Measurements from ENCODE around the gene ST8SIA5. TPM values are rescaled to one million over a fixed set of nuclear protein-coding genes. Genes with fewer than 3 reads are reported as not detected.

Gene ST8SIA5
- total and polyA plus RNA-seq, 8 donors, result 0.03 to 1.4 (median 0.19) TPM; not detected in 4

- DNase-seq, result no peak
- no peaks in the 10 kb centered on the region for H3K36me3 ChIP-seq
- peaks cover 0 to 3% (median 0%) of the 10 kb centered on the region in 4 donors for H3K9me3 ChIP-seq
- 72 to 85% (median 77%) methylated on average over 2 of the region's 2 CpGs for WGBS, 5 donors
- no peak overlapping the region for H3K27ac ChIP-seq
- H3K27me3 ChIP-seq, result peaks cover 0 to 12% (median 0%) of the 10 kb centered on the region in 3 donors
- no peak overlapping the region for H3K4me3 ChIP-seq
- TF ChIP-seq EP300 (IDR thresholded peaks at IDR 0.05) (no peak), POLR2AphosphoS5 (IDR thresholded peaks at IDR 0.05) (no peak), CTCF (IDR thresholded peaks at IDR 0.05) (no peak), POLR2A (IDR thresholded peaks at IDR 0.05) (no peak)
- intact Hi-C loops (cut with DNase I; ENCODE audit: low total_unique reads), result no loop called here
- no peaks in the 10 kb centered on the region for H3K4me1 ChIP-seq
These were observed 8.4 kb downstream of the ST8SIA5 start for GRCh38 chr18:46748466-46748865.

- Histone ChIP-seq H3K27me3 (peaks cover 0 to 7% (median 0%) of the 10 kb centered on the region in 3 donors), H3K9me3 (peaks cover 0 to 16% (median 6%) of the 10 kb centered on the region in 4 donors), H3K4me3 (no peak overlapping the region), H3K36me3 (no peaks in the 10 kb centered on the region), H3K4me1 (no peaks in the 10 kb centered on the region), H3K27ac (no peak overlapping the region)
- intact Hi-C loops (cut with DNase I; ENCODE audit: low total_unique reads), result no loop called here
- 84 to 93% (median 91%) methylated on average over 2 of the region's 2 CpGs for WGBS, 5 donors
- TF ChIP-seq CTCF (IDR thresholded peaks at IDR 0.05) (no peak), POLR2A (IDR thresholded peaks at IDR 0.05) (no peak), POLR2AphosphoS5 (IDR thresholded peaks at IDR 0.05) (no peak), EP300 (IDR thresholded peaks at IDR 0.05) (no peak)
- DNase-seq, result no peak
These were observed 16.8 kb downstream of the ST8SIA5 start for GRCh38 chr18:46740046-46740445.

GRCh38 chr18:46738491-46738890, 18.4 kb downstream of the ST8SIA5 start:
- Histone ChIP-seq H3K4me3 (no peak overlapping the region), H3K4me1 (no peaks in the 10 kb centered on the region), H3K9me3 (peaks cover 0 to 14% (median 6%) of the 10 kb centered on the region in 4 donors), H3K27ac (no peak overlapping the region), H3K27me3 (peaks cover 0 to 7% (median 0%) of the 10 kb centered on the region in 3 donors), H3K36me3 (no peaks in the 10 kb centered on the region)
- TF ChIP-seq EP300 (IDR thresholded peaks at IDR 0.05) (no peak), CTCF (IDR thresholded peaks at IDR 0.05) (no peak), POLR2A (IDR thresholded peaks at IDR 0.05) (no peak), POLR2AphosphoS5 (IDR thresholded peaks at IDR 0.05) (no peak)
- WGBS, 5 donors, result 77 to 82% (median 78%) methylated on average over 7 of the region's 7 CpGs
- intact Hi-C loops (cut with DNase I; ENCODE audit: low total_unique reads), result no loop called here
- DNase-seq, result no peak

GRCh38 chr18:46736736-46737135, 20.1 kb downstream of the ST8SIA5 start:
- WGBS, 5 donors, result 63 to 79% (median 65%) methylated on average over 4 of the region's 4 CpGs
- H3K27me3 ChIP-seq, result peaks cover 0 to 7% (median 0%) of the 10 kb centered on the region in 3 donors
- no peak for TF ChIP-seq POLR2A (IDR thresholded peaks at IDR 0.05)
- no peaks in the 10 kb centered on the region for H3K36me3 ChIP-seq
- no peak for DNase-seq
- H3K9me3 ChIP-seq, result peaks cover 0 to 12% (median 5%) of the 10 kb centered on the region in 4 donors
- H3K4me1 ChIP-seq, result no peaks in the 10 kb centered on the region
- no peak overlapping the region for H3K4me3 ChIP-seq
- intact Hi-C loops (cut with DNase I; ENCODE audit: low total_unique reads), result no loop called here
- H3K27ac ChIP-seq, result no peak overlapping the region

GRCh38 chr18:46736135-46736534, 20.7 kb downstream of the ST8SIA5 start:
- DNase-seq, result no peak
- WGBS, 5 donors, result 65 to 79% (median 71%) methylated on average over 5 of the region's 5 CpGs
- intact Hi-C loops (cut with DNase I; ENCODE audit: low total_unique reads), result no loop called here
- peaks cover 0 to 7% (median 0%) of the 10 kb centered on the region in 3 donors for H3K27me3 ChIP-seq
- no peak overlapping the region for H3K4me3 ChIP-seq
- H3K4me1 ChIP-seq, result no peaks in the 10 kb centered on the region
- H3K9me3 ChIP-seq, result peaks cover 0 to 18% (median 9%) of the 10 kb centered on the region in 4 donors
- TF ChIP-seq EP300 (IDR thresholded peaks at IDR 0.05) (no peak), POLR2A (IDR thresholded peaks at IDR 0.05) (no peak), CTCF (IDR thresholded peaks at IDR 0.05) (no peak), POLR2AphosphoS5 (IDR thresholded peaks at IDR 0.05) (no peak)
- H3K36me3 ChIP-seq, result no peaks in the 10 kb centered on the region
- H3K27ac ChIP-seq, result no peak overlapping the region

All from stomach (tissue), 9 donors.